HepG2 (cell line): Measurements from ENCODE around the gene ATP13A3. TPM values are rescaled to one million over a fixed set of nuclear protein-coding genes. Genes with fewer than 3 reads are reported as not detected.
A peak's percentile ranks its signal among the peaks of the same experiment; 100 is the strongest.

Source experiments
- CSRNP2 ChIP-seq: sonication (generic); formaldehyde crosslinking; conservative IDR thresholded peaks from 2 replicates; pipeline ENCODE4 v1.8.0; 2022; ENCODE audit warnings: low read depth, missing genetic modification reagents
- FIP1L1 ChIP-seq: fragments of 200-400 bp; formaldehyde crosslinking; IDR thresholded peaks from 2 replicates; pipeline ENCODE4 v1.6.1; 2018; ENCODE audit warnings: low read depth, mild to moderate bottlenecking, low read length, moderate library complexity, borderline replicate concordance; ENCODE audit not compliant: insufficient read depth
- IKZF1 ChIP-seq: fragments of 450-650 bp; IDR thresholded peaks from 2 replicates; pipeline ENCODE4 v1.7.1; 2016
- JUN ChIP-seq: sonication (generic); formaldehyde crosslinking; IDR thresholded peaks from 2 replicates; pipeline ENCODE4 v1.4.0; 2020; ENCODE audit warnings: mild to moderate bottlenecking, missing genetic modification reagents
- SP140L ChIP-seq: sonication (generic); formaldehyde crosslinking; IDR thresholded peaks from 2 replicates; pipeline ENCODE4 v1.4.0; 2020; ENCODE audit warnings: missing genetic modification reagents, borderline replicate concordance
- TCF7 ChIP-seq: sonication (generic); IDR thresholded peaks from 2 replicates; pipeline ENCODE4 v1.6.1; 2016; ENCODE audit warnings: antibody characterized with exemption, low read depth
- TMF1 ChIP-seq: sonication (generic); formaldehyde crosslinking; IDR thresholded peaks from 2 replicates; pipeline ENCODE4 v1.8.1; 2022; ENCODE audit warnings: low read depth, missing genetic modification reagents
- ZNF407 ChIP-seq: sonication (generic); formaldehyde crosslinking; IDR thresholded peaks from one replicate; pipeline ENCODE4 v1.5.1; 2020; ENCODE audit warnings: mild to moderate bottlenecking, missing genetic modification reagents; ENCODE audit errors: not compliant biosample characterization
- ZNF746 ChIP-seq: sonication (generic); formaldehyde crosslinking; IDR thresholded peaks from 2 replicates; pipeline ENCODE4 v1.8.0; 2022; ENCODE audit warnings: mild to moderate bottlenecking, missing genetic modification reagents
- ZNF879 ChIP-seq: sonication (generic); formaldehyde crosslinking; IDR thresholded peaks from 2 replicates; pipeline ENCODE4 v1.8.1; 2023; ENCODE audit warnings: missing genetic modification reagents
- polyA plus RNA-seq, 8 experiments: library from polyadenylated mRNA; depleted of rRNA in 3 of 8; stranded (reverse) in 7 of 8; unstranded in 1 of 8; fragments of >200 nt; fragmentation: Illumina TruSeq in 4 of 8; extraction: Trizol in 4 of 8; gene quantifications; 2 replicates each; pipeline versions ENCODE4 v1.2.1 to v1.2.3, GENCODE V29; 2011 to 2016; ENCODE audit warnings: low read depth in 4 of 8, missing spikeins in 1 of 8, mixed read lengths in 1 of 8; ENCODE audit not compliant: insufficient read depth in 1 of 8
- total RNA-seq, 5 experiments: library from RNA; depleted of rRNA; stranded (reverse); fragments of >200 nt; fragmentation: Illumina TruSeq; extraction: Trizol; gene quantifications; 2 replicates each; pipeline ENCODE4 v1.2.3, GENCODE V29; 2016; ENCODE audit warnings: low read depth in 1 of 5
- TF ChIP-seq, protein P1 (sequence below): sonication (generic); formaldehyde crosslinking; IDR thresholded peaks from 2 replicates; pipeline ENCODE4 v1.5.1; 2020; ENCODE audit warnings: missing genetic modification reagents, mild to moderate bottlenecking, borderline replicate concordance
- TF ChIP-seq, protein P2 (sequence below): sonication (generic); formaldehyde crosslinking; IDR thresholded peaks from 2 replicates; pipeline ENCODE4 v1.8.0; 2022; ENCODE audit warnings: low read depth, missing genetic modification reagents
- TF ChIP-seq, protein P3 (sequence below): sonication (generic); formaldehyde crosslinking; conservative IDR thresholded peaks from 2 replicates; pipeline ENCODE4 v1.8.0; 2022; ENCODE audit warnings: missing genetic modification reagents

The ATP13A3 gene
- total and polyA plus RNA-seq, 2 of the 13 experiments (the other 11 are each of a cell fraction or from before 2014, with no cell fraction given): 44.9 to 80.8 TPM

DNA sequence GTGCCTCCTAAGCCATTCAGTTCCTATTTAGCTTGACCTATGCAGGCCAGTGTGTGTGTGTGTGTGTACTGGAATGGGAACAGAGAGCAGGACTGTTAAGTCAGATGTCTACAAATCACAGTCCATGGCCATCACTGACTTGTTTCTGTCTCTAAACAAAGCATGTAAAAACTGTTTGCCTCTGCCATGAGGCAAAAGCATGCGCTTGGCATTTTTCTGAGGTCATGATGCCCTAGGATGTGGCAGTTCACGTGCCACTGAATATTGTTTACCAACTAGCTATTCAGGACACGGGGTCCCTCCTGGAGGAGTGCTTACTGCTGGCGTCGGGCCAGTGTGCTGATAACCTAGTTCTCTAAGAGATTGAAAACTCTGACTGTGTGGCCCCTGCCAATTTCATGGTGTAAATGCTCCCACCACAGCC lies 8.2 kb upstream of the ATP13A3 start (continued):
- TF ChIP-seq ZNF407: no peak
- no peak for TF ChIP-seq TMF1 (CRISPR knock-in tag)
- no peak for TF ChIP-seq ZNF879 (CRISPR knock-in tag)
- no peak for TF ChIP-seq IKZF1
- TF ChIP-seq ZNF746 (CRISPR knock-in tag): no peak
- TF ChIP-seq, protein P1, sequence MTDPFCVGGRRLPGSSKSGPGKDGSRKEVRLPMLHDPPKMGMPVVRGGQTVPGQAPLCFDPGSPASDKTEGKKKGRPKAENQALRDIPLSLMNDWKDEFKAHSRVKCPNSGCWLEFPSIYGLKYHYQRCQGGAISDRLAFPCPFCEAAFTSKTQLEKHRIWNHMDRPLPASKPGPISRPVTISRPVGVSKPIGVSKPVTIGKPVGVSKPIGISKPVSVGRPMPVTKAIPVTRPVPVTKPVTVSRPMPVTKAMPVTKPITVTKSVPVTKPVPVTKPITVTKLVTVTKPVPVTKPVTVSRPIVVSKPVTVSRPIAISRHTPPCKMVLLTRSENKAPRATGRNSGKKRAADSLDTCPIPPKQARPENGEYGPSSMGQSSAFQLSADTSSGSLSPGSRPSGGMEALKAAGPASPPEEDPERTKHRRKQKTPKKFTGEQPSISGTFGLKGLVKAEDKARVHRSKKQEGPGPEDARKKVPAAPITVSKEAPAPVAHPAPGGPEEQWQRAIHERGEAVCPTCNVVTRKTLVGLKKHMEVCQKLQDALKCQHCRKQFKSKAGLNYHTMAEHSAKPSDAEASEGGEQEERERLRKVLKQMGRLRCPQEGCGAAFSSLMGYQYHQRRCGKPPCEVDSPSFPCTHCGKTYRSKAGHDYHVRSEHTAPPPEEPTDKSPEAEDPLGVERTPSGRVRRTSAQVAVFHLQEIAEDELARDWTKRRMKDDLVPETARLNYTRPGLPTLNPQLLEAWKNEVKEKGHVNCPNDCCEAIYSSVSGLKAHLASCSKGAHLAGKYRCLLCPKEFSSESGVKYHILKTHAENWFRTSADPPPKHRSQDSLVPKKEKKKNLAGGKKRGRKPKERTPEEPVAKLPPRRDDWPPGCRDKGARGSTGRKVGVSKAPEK (CRISPR knock-in tag): peak; percentile 54; the same call in 1 of the 2 replicates
- peak; percentile 45; the same call in 1 of the 2 replicates for TF ChIP-seq TCF7
- TF ChIP-seq FIP1L1: no peak
- no peak for TF ChIP-seq CSRNP2
- TF ChIP-seq SP140L: no peak
- TF ChIP-seq, protein P2, sequence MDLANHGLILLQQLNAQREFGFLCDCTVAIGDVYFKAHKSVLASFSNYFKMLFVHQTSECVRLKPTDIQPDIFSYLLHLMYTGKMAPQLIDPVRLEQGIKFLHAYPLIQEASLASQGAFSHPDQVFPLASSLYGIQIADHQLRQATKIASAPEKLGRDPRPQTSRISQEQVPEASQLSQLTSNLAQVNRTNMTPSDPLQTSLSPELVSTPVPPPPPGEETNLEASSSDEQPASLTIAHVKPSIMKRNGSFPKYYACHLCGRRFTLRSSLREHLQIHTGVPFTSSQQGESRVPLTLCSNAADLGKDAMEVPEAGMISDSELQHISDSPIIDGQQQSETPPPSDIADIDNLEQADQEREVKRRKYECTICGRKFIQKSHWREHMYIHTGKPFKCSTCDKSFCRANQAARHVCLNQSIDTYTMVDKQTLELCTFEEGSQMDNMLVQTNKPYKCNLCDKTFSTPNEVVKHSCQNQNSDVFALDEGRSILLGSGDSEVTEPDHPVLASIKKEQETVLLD (CRISPR knock-in tag): no peak
- TF ChIP-seq JUN: peak; percentile 61
- TF ChIP-seq, protein P3, sequence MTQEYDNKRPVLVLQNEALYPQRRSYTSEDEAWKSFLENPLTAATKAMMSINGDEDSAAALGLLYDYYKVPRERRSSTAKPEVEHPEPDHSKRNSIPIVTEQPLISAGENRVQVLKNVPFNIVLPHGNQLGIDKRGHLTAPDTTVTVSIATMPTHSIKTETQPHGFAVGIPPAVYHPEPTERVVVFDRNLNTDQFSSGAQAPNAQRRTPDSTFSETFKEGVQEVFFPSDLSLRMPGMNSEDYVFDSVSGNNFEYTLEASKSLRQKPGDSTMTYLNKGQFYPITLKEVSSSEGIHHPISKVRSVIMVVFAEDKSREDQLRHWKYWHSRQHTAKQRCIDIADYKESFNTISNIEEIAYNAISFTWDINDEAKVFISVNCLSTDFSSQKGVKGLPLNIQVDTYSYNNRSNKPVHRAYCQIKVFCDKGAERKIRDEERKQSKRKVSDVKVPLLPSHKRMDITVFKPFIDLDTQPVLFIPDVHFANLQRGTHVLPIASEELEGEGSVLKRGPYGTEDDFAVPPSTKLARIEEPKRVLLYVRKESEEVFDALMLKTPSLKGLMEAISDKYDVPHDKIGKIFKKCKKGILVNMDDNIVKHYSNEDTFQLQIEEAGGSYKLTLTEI (CRISPR knock-in tag): no peak
